GM21576 (cell line): ENCODE results near the gene ADAMTS2.

Experiments used
- ATAC-seq: cut with Tn5 transposase; IDR thresholded peaks from one replicate; pipeline ENCODE4 v1.9.1; 2021; ENCODE audit warnings: mild to moderate bottlenecking, moderate library complexity; ENCODE audit not compliant: unreplicated experiment

The ADAMTS2 gene

GRCh38 chr5:179373101-179373934, 28.1 kb upstream of the ADAMTS2 start:
- ATAC-seq, result no peak

- ATAC-seq, result no peak
Measured at GRCh38 chr5:179371681-179372680, 26.7 kb upstream of the ADAMTS2 start.

DNA sequence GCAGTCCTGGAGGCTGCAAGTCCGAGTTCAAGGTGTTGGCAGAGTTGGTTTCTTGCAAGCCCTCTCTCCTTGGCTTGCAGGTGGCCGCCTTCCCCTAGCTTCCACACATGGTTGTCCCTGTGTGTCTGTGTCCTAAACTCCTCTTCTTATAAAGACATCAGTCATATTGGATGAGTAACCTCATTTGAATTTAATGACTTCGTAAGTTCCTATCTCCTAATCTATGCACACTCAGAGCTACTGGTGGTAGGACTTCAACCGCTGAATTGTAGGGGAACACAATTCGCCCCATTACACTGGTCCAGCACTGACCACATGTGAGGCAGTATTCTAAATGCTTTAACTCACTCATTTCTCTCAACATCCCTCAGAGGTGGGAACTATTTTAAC, 25.9 kb upstream of the ADAMTS2 start:
- ATAC-seq, result no peak

- no peak for ATAC-seq
Measured at GRCh38 chr5:179370490-179371120, 25.3 kb upstream of the ADAMTS2 start.

GRCh38 chr5:179369530-179369884, 24.2 kb upstream of the ADAMTS2 start:
- no peak for ATAC-seq

DNA sequence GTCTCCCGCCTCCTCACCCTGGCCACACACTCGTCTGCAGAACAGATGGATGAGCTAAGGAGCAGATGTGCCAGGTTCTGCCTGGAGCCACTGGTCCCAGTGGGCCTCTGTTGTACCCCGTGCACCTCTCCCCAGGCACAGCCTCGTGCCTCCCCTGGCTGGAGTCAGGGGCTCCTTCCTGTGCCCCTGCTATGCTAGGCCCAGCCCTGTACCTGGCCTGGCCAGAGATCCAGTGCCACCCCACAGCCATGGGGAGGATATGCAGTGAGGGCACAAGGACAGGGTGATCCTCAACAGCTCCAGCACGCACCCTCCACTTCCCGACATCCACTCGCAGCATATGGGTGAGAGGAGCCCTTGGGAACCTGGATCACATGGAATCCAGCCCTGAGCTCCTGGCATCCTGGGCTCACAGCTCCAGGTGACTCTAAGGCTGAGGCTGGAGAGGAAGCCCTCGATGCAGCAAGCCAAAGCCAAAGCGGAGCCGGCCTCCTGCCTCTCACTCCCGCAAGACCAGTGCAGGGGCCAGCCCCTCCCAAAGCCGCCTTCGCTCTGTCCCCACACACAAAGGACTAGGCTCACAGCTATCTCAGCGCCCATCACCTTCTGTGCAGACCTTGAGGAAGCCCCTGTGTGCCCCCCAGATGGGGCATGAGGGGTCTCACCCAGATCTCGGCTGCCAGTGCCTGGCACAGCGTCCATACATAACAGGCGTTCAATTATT, 23.7 kb upstream of the ADAMTS2 start:
- ATAC-seq, result no peak

- ATAC-seq, result no peak
Measured at GRCh38 chr5:179368126-179368805, 23.0 kb upstream of the ADAMTS2 start.

DNA sequence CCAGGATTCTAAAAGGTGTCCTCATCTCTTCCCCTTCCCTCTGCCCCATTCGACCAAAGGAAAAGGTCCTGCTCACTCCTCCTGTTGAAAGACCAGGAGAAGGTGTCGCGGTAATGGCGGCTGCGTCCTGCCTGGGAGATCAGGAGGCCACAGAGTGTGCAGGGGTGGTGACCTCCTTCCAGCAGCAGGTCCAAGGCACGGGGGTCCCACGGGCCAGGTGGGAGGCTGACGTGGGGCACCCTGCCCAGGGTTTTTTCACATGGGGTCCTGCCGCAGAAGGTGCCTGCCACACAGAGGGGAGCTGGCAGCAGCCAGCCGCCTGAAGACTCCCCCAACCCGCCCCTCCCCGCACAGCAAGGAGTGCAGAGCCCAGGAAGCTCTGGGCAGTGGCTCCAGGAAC, 22.2 kb upstream of the ADAMTS2 start:
- ATAC-seq, result no peak

- no peak for ATAC-seq
Measured at GRCh38 chr5:179362355-179362754, 17.1 kb upstream of the ADAMTS2 start.

DNA sequence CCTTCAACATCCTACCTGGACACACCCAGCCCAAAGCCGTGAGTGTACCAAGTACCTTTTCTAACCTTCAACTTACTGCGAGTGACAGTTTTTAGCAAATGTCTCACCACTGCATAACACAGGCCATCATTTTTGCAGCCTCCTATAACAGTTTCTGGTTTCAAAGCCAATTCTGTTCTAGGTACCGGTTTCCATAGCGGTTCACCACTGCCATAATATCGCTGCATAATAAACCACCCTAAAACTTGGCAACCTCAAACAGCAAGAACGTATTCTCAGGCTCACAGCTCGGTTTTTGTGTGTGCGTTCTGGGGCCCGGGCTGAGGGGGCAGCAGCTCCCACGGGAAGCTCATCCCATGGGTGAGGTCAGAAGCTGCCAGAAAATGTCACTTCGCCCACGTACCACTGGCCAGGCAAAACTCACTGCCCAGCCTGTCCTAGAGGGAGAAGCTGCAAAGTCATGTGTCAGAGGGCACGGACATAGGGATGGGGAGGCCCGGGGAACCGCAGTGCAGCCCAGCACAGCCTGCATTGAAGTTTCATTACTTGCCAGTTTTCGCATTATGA, 15.9 kb upstream of the ADAMTS2 start:
- no peak for ATAC-seq

GRCh38 chr5:179357031-179357430, 11.8 kb upstream of the ADAMTS2 start:
- no peak for ATAC-seq

DNA sequence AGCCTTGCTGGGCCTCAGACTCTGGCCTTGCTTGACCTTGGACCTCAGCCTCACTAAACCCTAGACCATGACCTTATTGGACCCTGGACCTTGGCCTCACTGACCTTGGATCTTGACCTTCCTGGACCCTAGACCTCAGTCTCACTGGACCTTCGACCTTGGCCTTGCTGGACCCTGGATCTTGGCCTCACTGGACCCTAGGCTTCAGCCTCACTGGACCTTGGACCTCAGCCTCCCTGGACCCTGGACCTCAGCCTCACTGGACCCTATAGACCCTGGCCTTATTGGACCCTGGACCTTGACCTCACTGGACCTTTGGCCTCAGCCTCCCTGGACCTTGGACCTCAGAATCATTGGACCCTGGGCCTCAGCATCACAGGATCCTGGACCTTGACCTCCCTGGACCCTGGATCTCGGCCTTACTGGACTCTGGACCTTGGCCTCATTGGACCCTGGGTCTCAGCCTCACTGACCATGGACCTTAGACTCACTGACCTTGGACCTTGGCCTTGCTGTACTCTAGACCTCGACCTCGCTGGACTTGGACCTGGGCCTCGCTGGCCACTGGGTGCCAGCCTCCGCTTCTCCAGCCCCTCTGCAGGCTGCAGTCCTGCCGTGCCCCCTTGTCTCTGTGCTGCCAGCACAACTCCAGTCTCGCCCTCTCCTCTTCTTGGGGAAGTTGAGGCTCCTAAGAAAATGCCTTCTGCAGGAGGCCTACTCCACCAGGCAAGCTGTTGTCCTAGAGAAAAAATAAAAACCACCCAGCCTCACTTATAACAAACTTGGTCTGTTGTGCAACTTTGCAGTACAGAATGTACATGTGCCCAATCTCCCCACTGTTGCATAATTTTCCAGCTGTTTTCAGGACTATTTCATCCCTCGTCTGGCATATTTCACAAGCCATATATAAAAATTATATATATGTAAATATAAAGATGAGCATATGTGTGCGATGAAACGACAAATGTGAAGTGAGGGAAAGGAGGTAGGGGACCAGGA, 11.0 kb upstream of the ADAMTS2 start:
- no peak for ATAC-seq

GRCh38 chr5:179354305-179354882, 9.1 kb upstream of the ADAMTS2 start:
- no peak for ATAC-seq

DNA sequence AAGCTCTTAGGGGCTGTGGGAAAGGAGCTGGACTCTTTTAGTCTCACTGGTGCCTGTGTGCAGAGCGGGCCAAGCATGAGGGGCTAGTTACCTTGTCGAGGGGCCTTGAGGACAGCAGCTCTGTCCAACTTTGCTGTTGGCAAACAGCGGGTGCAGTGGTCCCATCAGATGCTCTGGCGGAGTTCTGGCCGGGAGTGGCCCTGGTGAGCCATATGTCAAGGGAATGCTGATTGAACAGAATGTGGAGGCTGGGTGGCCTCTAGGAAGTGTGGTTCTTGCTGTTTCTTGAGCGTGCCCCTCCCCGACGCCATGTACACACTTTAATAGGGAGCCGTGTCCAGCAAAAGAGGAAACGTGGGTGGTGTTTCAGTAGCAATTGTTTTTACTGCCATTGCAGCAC, 3.6 kb upstream of the ADAMTS2 start:
- no peak for ATAC-seq

DNA sequence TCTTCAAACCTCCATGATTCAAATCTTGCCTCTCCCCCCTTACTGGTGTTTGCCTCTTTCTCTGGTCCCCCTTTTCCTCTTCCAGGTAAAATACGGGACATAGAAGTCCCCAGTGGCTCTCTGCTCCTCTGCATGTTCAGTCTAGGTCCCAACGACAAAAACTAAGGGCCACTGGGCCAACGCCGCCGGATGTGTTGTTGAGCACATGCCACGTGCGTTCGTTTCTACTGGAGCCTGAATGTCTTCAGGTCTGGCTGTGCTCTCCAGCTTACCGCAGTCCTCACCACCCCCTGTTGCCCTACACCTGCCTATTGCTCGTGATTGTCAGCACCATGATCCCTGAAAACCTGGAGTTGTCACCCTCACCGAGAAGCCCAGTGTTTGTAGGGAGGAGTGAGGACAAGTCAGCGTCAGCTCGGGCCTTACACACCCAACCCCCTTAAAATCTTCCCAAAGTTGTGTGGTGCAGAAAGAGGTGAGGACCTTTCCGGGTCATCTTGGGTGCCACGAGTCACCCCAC, 2.8 kb upstream of the ADAMTS2 start:
- no peak for ATAC-seq

- no peak for ATAC-seq
Measured at GRCh38 chr5:179347581-179347980, 2.3 kb upstream of the ADAMTS2 start.

DNA sequence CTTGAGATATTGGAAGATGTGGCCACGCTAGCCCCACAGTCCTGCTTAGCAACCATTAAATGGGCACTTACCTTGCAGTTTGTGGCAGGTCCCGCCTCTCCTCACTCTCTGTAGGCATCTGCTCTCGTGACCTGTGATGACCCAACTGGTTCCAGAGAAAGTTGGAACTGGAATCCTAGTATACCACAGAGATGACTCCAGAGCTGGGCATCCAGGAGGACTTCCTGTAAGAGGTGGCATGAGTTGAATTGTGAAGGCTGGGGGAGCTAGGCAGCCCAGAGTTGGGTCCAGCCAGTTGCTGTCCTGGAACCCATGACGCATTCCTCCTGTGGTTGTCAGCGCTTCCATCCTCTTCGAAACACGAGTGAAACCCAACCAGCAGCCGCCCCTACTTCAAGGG, 1.6 kb upstream of the ADAMTS2 start:
- no peak for ATAC-seq

GRCh38 chr5:179346401-179346800, 1.1 kb upstream of the ADAMTS2 start:
- ATAC-seq, result no peak
